ENCODE measurements around the gene TSKS. TPM values are rescaled to one million over a fixed set of nuclear protein-coding genes. Genes with fewer than 3 reads are reported as not detected.

The TSKS gene
- total and polyA plus RNA-seq, 2 of the 13 experiments (the other 11 are each of a cell fraction or from before 2014, with no cell fraction given) = 0.03 TPM; not detected in 1

DNA sequence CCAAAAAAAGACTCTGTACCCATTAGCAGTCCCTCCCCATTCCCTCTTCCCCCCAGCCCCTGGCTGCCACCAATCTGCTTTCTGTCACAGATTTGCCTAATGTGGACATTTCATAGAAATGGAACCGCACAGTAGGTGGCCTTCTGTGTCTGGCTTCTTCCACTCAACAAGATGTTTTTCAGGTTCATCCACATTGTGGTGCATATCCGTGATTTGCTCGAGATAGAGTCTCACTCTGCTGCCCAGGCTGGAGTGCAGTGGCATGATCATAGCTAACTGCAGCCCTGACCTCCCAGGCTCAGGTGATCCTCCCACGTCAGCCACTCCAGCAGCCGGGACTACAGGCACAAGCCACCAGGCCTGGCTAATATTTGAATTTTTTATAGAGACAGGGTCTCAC lies 24.6 kb upstream of the TSKS start:
- FAIRE-seq (no peak), DNase-seq (ENCODE audit: low spot score) (no peak), ATAC-seq (no peak)
- in situ Hi-C loops (cut with HindIII; ENCODE audit: extremely low pct_ligation_motif_present, low pct_unique_long_range_greater_than_20kb) = no loop called here
- Histone ChIP-seq H4K20me1 (ENCODE audit: insufficient read depth, low read length) (no peaks in the 10 kb centered on the region), H3K27ac (ENCODE audit: extremely low read length, insufficient read depth, low read length) (no peak overlapping the region), H3K4me2 (ENCODE audit: low read depth, low read length) (no peak overlapping the region), H2AFZ (ENCODE audit: low read length) (no peak overlapping the region), H3K9ac (ENCODE audit: insufficient read depth, low read depth, low read length) (no peak overlapping the region), H3K9me3 (ENCODE audit: low read length) (no peaks in the 10 kb centered on the region), H3K4me1 (ENCODE audit: insufficient read depth, low read length) (no peaks in the 10 kb centered on the region), H3K79me2 (ENCODE audit: insufficient read depth, low read length) (no peaks in the 10 kb centered on the region), H3K27me3 (ENCODE audit: control insufficient read depth in 1 of 2, insufficient read depth in 2 of 2, low read length in 2 of 2) (no peaks in the 10 kb centered on the region), H3K4me3 (replicated peaks in 1 of 3; ENCODE audit: insufficient read depth in 1 of 3, low read depth in 2 of 3, low read length in 3 of 3) (no peak overlapping the region), H3K36me3 (replicated peaks in 1 of 2; ENCODE audit: control insufficient read depth in 1 of 2, insufficient read depth in 2 of 2, low read length in 2 of 2) (peaks cover 19 to 32% of the 10 kb centered on the region in 2 experiments; a peak in 4 of 5 replicates)
- intact Hi-C loops (cut with micrococcal nuclease; ENCODE audit: unreplicated experiment) = no loop called here
- TF ChIP-seq, protein P1, sequence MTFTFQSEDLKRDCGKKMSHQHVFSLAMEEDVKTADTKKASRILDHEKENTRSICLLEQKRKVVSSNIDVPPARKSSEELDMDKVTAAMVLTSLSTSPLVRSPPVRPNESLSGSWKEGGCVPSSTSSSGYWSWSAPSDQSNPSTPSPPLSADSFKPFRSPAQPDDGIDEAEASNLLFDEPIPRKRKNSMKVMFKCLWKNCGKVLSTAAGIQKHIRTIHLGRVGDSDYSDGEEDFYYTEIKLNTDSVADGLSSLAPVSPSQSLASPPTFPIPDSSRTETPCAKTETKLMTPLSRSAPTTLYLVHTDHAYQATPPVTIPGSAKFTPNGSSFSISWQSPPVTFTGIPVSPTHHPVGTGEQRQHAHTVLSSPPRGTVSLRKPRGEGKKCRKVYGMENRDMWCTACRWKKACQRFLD (CRISPR knock-in tag; IDR thresholded peaks at IDR 0.05; ENCODE audit: borderline replicate concordance) = no peak
- no peak for TF ChIP-seq RAD21 (CRISPR knock-in tag; IDR thresholded peaks at IDR 0.05)
- no peak for TF ChIP-seq ZFP36L1 (CRISPR knock-in tag; IDR thresholded peaks at IDR 0.05)
- TF ChIP-seq NRL (CRISPR knock-in tag; IDR thresholded peaks at IDR 0.05; ENCODE audit: borderline replicate concordance) = no peak
- no peak for TF ChIP-seq HOXA9 (CRISPR knock-in tag; IDR thresholded peaks at IDR 0.05; ENCODE audit: borderline replicate concordance)
- no peak for TF ChIP-seq POLR2AphosphoS2 (IDR thresholded peaks at IDR 0.05; ENCODE audit: low read depth, low read length)
- TF ChIP-seq ZNF878 (CRISPR knock-in tag; IDR thresholded peaks at IDR 0.05) = no peak
- no peak for TF ChIP-seq JUNB (CRISPR knock-in tag; IDR thresholded peaks at IDR 0.05; ENCODE audit: borderline replicate concordance)
- TF ChIP-seq SOX6 (IDR thresholded peaks at IDR 0.05) = no peak
- TF ChIP-seq SOX6 (CRISPR knock-in tag; IDR thresholded peaks at IDR 0.05) = no peak
- TF ChIP-seq ZNF788 (CRISPR knock-in tag; IDR thresholded peaks at IDR 0.05; ENCODE audit: borderline replicate concordance) = no peak
- TF ChIP-seq ZSCAN9 (CRISPR knock-in tag; IDR thresholded peaks at IDR 0.05; ENCODE audit: borderline replicate concordance) = no peak
- TF ChIP-seq KMT2B (CRISPR knock-in tag; IDR thresholded peaks at IDR 0.05) = no peak
- no peak for TF ChIP-seq STAT5B (CRISPR knock-in tag; IDR thresholded peaks at IDR 0.05)
- TF ChIP-seq ESRRA (CRISPR knock-in tag; IDR thresholded peaks at IDR 0.05; ENCODE audit: low read depth) = no peak
- no peak for TF ChIP-seq PAWR (CRISPR knock-in tag; IDR thresholded peaks at IDR 0.05; ENCODE audit: borderline replicate concordance)
- no peak for TF ChIP-seq ARHGAP35 (CRISPR knock-in tag; IDR thresholded peaks at IDR 0.05; ENCODE audit: borderline replicate concordance)
- TF ChIP-seq, protein P2, sequence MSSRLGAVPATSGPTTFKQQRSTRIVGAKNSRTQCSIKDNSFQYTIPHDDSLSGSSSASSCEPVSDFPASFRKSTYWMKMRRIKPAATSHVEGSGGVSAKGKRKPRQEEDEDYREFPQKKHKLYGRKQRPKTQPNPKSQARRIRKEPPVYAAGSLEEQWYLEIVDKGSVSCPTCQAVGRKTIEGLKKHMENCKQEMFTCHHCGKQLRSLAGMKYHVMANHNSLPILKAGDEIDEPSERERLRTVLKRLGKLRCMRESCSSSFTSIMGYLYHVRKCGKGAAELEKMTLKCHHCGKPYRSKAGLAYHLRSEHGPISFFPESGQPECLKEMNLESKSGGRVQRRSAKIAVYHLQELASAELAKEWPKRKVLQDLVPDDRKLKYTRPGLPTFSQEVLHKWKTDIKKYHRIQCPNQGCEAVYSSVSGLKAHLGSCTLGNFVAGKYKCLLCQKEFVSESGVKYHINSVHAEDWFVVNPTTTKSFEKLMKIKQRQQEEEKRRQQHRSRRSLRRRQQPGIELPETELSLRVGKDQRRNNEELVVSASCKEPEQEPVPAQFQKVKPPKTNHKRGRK (CRISPR knock-in tag; IDR thresholded peaks at IDR 0.05) = no peak
- no peak for TF ChIP-seq ZNF121 (CRISPR knock-in tag; IDR thresholded peaks at IDR 0.05)
- WGBS (ENCODE audit: low lambda C conversion rate) = 96% methylated on average over 5 of the region's 5 CpGs
- BruUV-seq (replicated peaks) = no TSS peak
- POLR2A ChIA-PET = no interaction called here
- CTCF ChIA-PET (ENCODE audit: low intra/inter-chr PET ratio, low total read pairs) = no interaction called here
